ENCODE measurements around the gene RRP9.

- no peak for TF ChIP-seq POLR2AphosphoS5 (IDR thresholded peaks at IDR 0.05; ENCODE audit: borderline replicate concordance, low read depth, low read length)
- TF ChIP-seq EZH2 (IDR thresholded peaks at IDR 0.05) = no peak
- no peak for TF ChIP-seq FOXP2 (optimal IDR thresholded peaks at IDR 0.05; ENCODE audit: control extremely low read depth, extremely low read length, insufficient read depth)
These were observed 55.3 kb downstream of the RRP9 start for GRCh38 chr3:51886447-51886846.

All from SK-N-MC (cell line).